HL-60 (cell line): ENCODE measurements around the gene TTC24.

Source experiments
- DNase-seq, 2 experiments: peaks; one replicate each; pipeline ENCODE4 v3.0.0-alpha.2; 2010 to 2020; ENCODE audit warnings: low read depth in 1 of 2, low spot score in 1 of 2
- H3K27ac ChIP-seq: fragments of 250-450 bp; sonication (Bioruptor Pico); replicated peaks from 2 replicates; pipeline ENCODE4 v1.5.1; 2020; ENCODE audit warnings: mild to moderate bottlenecking, moderate library complexity
- H3K27me3 ChIP-seq: fragments of 250-450 bp; sonication (Bioruptor Pico); 2 replicates; pipeline ENCODE4 v1.5.1; 2021; ENCODE audit warnings: mild to moderate bottlenecking, moderate library complexity; ENCODE audit not compliant: insufficient read depth, poor library complexity, severe bottlenecking
- H3K4me3 ChIP-seq: replicated peaks from 2 replicates; pipeline ENCODE4 v1.5.1; 2011; ENCODE audit warnings: mild to moderate bottlenecking, control low read depth, low read length; ENCODE audit not compliant: insufficient read depth
- GABPA ChIP-seq: IDR thresholded peaks from 2 replicates; pipeline ENCODE4 v1.6.1; 2012; ENCODE audit warnings: low read depth
- POLR2AphosphoS5 ChIP-seq: IDR thresholded peaks from 2 replicates; pipeline ENCODE4 v1.6.1; 2012; ENCODE audit warnings: low read depth
- SPI1 ChIP-seq: IDR thresholded peaks from 2 replicates; pipeline ENCODE4 v1.6.1; 2012; ENCODE audit warnings: low read depth, mild to moderate bottlenecking, borderline replicate concordance
- TF ChIP-seq, protein P1 (sequence below): IDR thresholded peaks from one replicate; pipeline ENCODE4 v1.5.1; 2011; ENCODE audit warnings: low read length, control low read depth, inconsistent platforms; ENCODE audit not compliant: insufficient read depth
- TF ChIP-seq, protein P2 (sequence below): IDR thresholded peaks from 2 replicates; pipeline ENCODE4 v1.6.1; 2012; ENCODE audit warnings: low read depth; ENCODE audit not compliant: insufficient replicate concordance

The TTC24 gene

DNA sequence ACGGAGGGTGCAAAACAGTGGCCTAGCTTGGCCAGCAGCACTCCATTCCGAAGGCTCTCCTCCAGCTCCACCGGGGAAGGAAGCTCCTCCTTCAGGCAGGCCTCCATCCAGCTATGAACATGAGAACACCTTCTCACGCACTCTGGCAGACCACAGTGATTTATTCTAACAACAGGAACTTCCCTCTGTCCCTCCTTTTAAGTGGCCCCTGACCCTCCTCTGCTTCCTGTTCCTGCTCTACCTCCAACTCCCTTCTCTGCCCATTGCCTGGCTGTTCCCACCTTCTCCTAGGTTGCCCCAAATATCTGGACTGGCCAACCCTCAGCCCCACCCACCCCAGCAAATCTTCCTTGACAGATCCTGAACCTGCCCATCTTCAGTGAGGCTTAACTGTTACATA, 13.1 kb upstream of the TTC24 start:
- peak in 1 of 2 experiments; percentile 7 for DNase-seq
- Histone ChIP-seq H3K4me3 (no peak overlapping the region), H3K27me3 (no peaks in the 10 kb centered on the region), H3K27ac (no peak overlapping the region)
- TF ChIP-seq GABPA, result peak; percentile 63; the same call in 1 of the 2 replicates
- TF ChIP-seq, protein P1, sequence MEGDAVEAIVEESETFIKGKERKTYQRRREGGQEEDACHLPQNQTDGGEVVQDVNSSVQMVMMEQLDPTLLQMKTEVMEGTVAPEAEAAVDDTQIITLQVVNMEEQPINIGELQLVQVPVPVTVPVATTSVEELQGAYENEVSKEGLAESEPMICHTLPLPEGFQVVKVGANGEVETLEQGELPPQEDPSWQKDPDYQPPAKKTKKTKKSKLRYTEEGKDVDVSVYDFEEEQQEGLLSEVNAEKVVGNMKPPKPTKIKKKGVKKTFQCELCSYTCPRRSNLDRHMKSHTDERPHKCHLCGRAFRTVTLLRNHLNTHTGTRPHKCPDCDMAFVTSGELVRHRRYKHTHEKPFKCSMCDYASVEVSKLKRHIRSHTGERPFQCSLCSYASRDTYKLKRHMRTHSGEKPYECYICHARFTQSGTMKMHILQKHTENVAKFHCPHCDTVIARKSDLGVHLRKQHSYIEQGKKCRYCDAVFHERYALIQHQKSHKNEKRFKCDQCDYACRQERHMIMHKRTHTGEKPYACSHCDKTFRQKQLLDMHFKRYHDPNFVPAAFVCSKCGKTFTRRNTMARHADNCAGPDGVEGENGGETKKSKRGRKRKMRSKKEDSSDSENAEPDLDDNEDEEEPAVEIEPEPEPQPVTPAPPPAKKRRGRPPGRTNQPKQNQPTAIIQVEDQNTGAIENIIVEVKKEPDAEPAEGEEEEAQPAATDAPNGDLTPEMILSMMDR, result no peak

DNA sequence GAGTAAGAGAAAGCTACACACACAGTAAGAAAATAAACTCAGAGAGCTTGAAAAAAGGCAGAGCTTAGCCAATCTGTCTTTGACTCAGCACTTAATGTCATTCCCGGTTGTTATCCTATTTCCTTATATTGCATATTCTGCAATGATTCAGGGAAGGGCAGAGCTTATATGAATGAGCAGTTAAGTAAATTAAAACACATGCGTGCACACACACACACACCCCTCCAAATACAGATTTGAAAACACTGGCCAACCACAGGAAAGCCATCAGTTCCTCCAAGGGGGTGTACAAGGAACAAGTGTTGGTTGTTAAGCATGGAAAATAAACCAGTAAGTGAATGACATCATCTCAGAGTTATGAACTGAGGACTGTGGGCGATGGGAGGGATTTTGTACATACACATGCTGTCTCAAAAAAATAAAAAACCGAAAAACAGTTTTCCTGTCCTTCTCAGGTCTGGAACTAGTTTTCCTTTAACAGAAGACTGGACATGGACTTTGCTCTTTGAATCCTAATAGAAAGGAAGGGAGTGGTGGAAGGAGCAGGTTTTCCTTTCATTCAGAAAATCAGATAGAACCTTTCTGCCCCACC, 8.2 kb upstream of the TTC24 start:
- TF ChIP-seq GABPA (no peak), POLR2AphosphoS5 (no peak), SPI1 (no peak)
- TF ChIP-seq, protein P2, sequence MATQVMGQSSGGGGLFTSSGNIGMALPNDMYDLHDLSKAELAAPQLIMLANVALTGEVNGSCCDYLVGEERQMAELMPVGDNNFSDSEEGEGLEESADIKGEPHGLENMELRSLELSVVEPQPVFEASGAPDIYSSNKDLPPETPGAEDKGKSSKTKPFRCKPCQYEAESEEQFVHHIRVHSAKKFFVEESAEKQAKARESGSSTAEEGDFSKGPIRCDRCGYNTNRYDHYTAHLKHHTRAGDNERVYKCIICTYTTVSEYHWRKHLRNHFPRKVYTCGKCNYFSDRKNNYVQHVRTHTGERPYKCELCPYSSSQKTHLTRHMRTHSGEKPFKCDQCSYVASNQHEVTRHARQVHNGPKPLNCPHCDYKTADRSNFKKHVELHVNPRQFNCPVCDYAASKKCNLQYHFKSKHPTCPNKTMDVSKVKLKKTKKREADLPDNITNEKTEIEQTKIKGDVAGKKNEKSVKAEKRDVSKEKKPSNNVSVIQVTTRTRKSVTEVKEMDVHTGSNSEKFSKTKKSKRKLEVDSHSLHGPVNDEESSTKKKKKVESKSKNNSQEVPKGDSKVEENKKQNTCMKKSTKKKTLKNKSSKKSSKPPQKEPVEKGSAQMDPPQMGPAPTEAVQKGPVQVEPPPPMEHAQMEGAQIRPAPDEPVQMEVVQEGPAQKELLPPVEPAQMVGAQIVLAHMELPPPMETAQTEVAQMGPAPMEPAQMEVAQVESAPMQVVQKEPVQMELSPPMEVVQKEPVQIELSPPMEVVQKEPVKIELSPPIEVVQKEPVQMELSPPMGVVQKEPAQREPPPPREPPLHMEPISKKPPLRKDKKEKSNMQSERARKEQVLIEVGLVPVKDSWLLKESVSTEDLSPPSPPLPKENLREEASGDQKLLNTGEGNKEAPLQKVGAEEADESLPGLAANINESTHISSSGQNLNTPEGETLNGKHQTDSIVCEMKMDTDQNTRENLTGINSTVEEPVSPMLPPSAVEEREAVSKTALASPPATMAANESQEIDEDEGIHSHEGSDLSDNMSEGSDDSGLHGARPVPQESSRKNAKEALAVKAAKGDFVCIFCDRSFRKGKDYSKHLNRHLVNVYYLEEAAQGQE, result no peak
- TF ChIP-seq, protein P1, result no peak
- no peak for DNase-seq
- peak overlapping the region; percentile 45; the same call in 1 of the 2 replicates for H3K27ac ChIP-seq
- no peaks in the 10 kb centered on the region for H3K27me3 ChIP-seq
- peak overlapping the region; percentile 87 for H3K4me3 ChIP-seq

DNA sequence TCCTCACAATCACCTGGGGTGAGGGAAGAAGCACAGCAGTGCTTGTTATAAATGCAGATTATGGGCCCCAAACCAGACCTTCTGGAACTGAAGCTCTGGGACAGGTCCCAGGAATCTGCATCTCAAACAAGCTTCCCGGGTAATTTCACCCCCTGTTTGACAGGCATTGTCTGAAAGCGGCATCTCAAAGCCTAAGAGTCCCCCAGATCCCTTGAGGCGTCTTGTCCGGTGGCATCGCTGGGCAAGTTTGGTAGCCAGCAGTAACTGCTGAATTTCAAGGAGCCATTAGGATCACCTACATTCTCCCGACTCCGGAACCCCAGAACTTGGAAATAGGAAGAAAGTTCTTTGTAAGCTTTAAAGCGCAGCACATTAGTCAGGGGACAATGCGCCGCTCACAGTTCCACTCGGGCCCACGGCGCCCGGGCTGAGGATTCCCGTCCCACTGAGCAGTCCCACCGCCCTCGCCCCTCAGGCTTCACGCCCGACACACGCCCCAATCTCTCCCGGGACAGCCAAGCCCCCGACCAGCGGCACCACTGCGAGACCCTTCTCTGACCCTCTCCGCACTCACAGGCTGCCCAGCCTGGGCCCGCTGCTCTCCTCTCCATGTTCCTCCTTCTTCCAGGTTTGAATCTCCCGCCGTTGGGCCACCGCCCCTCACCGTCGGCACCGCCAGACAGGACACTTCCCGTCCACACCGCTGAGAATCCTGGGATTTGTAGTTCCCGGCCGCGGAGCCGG, 7.4 kb upstream of the TTC24 start, which contains the start of gene IQGAP3:
TSS of gene IQGAP3 (minus strand) at position 647 of the 744 bp plus-strand sequence. CDS start at position 611, 36 bp downstream.
- Histone ChIP-seq H3K27me3 (no peaks in the 10 kb centered on the region), H3K27ac (peak within 1 kb of the TSS; percentile 45), H3K4me3 (peak within 1 kb of the TSS; percentile 87)
- TF ChIP-seq, protein P2, result no peak
- TF ChIP-seq POLR2AphosphoS5, result peak; percentile 52; the same call in 1 of the 2 replicates
- TF ChIP-seq, protein P1, result no peak
- peak; percentile 85 for TF ChIP-seq GABPA
- TF ChIP-seq SPI1, result peak; percentile 86
- DNase-seq, result peak in 1 of 2 experiments; percentile 88
